GM12878 (cell line): Measurements from ENCODE around the gene NDOR1. TPM values are rescaled to one million over a fixed set of nuclear protein-coding genes. Genes with fewer than 3 reads are reported as not detected.

Experiments
- ATF2 ChIP-seq: IDR thresholded peaks from 2 replicates; pipeline ENCODE4 v1.6.1; 2012; ENCODE audit warnings: low read length, inconsistent platforms
- BACH1 ChIP-seq: fragments of 450-650 bp; IDR thresholded peaks from 2 replicates; pipeline ENCODE4 v1.6.1; 2017; ENCODE audit warnings: mild to moderate bottlenecking, borderline replicate concordance
- BMI1 ChIP-seq: fragments of 450-650 bp; IDR thresholded peaks from 2 replicates; pipeline ENCODE4 v1.6.1; 2016; ENCODE audit warnings: mild to moderate bottlenecking, moderate library complexity, borderline replicate concordance
- E4F1 ChIP-seq: fragments of 450-650 bp; IDR thresholded peaks from 2 replicates; pipeline ENCODE4 v1.6.1; 2018; ENCODE audit warnings: borderline replicate concordance, mild to moderate bottlenecking; ENCODE audit not compliant: partially characterized antibody
- EED ChIP-seq: sonication (generic); IDR thresholded peaks from 2 replicates; pipeline ENCODE4 v1.6.1; 2016; ENCODE audit warnings: antibody characterized with exemption, low read depth
- FOXM1 ChIP-seq: IDR thresholded peaks from 2 replicates; pipeline ENCODE4 v1.6.1; 2012; ENCODE audit warnings: low read depth, mild to moderate bottlenecking, inconsistent platforms, low read length, moderate library complexity
- GABPA ChIP-seq: IDR thresholded peaks from 2 replicates; pipeline ENCODE4 v1.6.1; 2014; ENCODE audit warnings: antibody characterized with exemption, low read depth, mild to moderate bottlenecking, inconsistent platforms
- HSF1 ChIP-seq: fragments of 150-350 bp; IDR thresholded peaks from 2 replicates; pipeline ENCODE4 v1.6.1; 2014; ENCODE audit warnings: mild to moderate bottlenecking, low read depth, low read length
- IKZF1 ChIP-seq: fragments of 450-650 bp; conservative IDR thresholded peaks from 2 replicates; pipeline ENCODE4 v1.6.1; 2017; ENCODE audit warnings: antibody characterized with exemption, mild to moderate bottlenecking
- IRF5 ChIP-seq: fragments of 450-650 bp; IDR thresholded peaks from 2 replicates; pipeline ENCODE4 v1.6.1; 2017; ENCODE audit warnings: borderline replicate concordance
- KLF5 ChIP-seq: fragments of 450-650 bp; IDR thresholded peaks from 2 replicates; pipeline ENCODE4 v1.6.1; 2014; ENCODE audit warnings: mild to moderate bottlenecking; ENCODE audit not compliant: partially characterized antibody
- NFYB ChIP-seq: IDR thresholded peaks from 2 replicates; pipeline ENCODE4 v1.6.1; 2011; ENCODE audit warnings: low read depth, mild to moderate bottlenecking, low read length, improper control_type of control experiment, moderate library complexity; ENCODE audit not compliant: insufficient read depth
- NKRF ChIP-seq: fragments of 450-650 bp; conservative IDR thresholded peaks from 2 replicates; pipeline ENCODE4 v1.6.1; 2017; ENCODE audit warnings: mild to moderate bottlenecking, moderate library complexity
- PKNOX1 ChIP-seq: fragments of 450-650 bp; IDR thresholded peaks from 2 replicates; pipeline ENCODE4 v1.6.1; 2016; ENCODE audit warnings: mild to moderate bottlenecking
- RELA ChIP-seq: fragments of 450-650 bp; IDR thresholded peaks from 2 replicates; pipeline ENCODE4 v1.8.0; 2014; ENCODE audit warnings: borderline replicate concordance; ENCODE audit not compliant: partially characterized antibody
- RUNX3 ChIP-seq: IDR thresholded peaks from 2 replicates; pipeline ENCODE4 v1.6.1; 2012; ENCODE audit warnings: low read length, inconsistent platforms
- YY1 ChIP-seq: IDR thresholded peaks from 2 replicates; pipeline ENCODE4 v1.6.1; 2011; ENCODE audit warnings: low read depth, mild to moderate bottlenecking, low read length
- ZNF274 ChIP-seq: IDR thresholded peaks from one replicate; pipeline ENCODE4 v1.8.0; 2011; ENCODE audit not compliant: insufficient read length, insufficient read depth
- ZNF384 ChIP-seq: IDR thresholded peaks from 2 replicates; pipeline ENCODE4 v1.6.1; 2012; ENCODE audit warnings: low read depth, mild to moderate bottlenecking, low read length, improper control_type of control experiment, borderline replicate concordance
- ZZZ3 ChIP-seq: IDR thresholded peaks from 2 replicates; pipeline ENCODE4 v1.6.1; 2011; ENCODE audit warnings: low read depth; ENCODE audit not compliant: control insufficient read depth, insufficient read length
- polyA plus RNA-seq, 11 experiments: library from polyadenylated mRNA; depleted of rRNA in 4 of 11; unstranded in 6 of 11; stranded (reverse) in 5 of 11; fragments of >200 nt; fragmentation: Nextera tagmentation in 4 of 11; fragmentation: Illumina TruSeq in 1 of 11; extraction: Ambion mirVana in 4 of 11; extraction: Trizol in 1 of 11; gene quantifications; 1 replicate in 1 of 11; 2 replicates in 10 of 11; pipeline versions ENCODE4 v1.2.1 to v1.2.3, GENCODE V29; 2011 to 2016; ENCODE audit warnings: inconsistent platforms in 2 of 11, missing spikeins in 2 of 11, low read depth in 1 of 11
- total RNA-seq, 4 experiments: library from RNA; depleted of rRNA in 3 of 4; stranded (reverse); fragments of >200 nt in 3 of 4; fragmentation: Illumina TruSeq in 1 of 4; extraction: Trizol in 1 of 4; gene quantifications; 2 replicates each; pipeline versions ENCODE4 v1.2.1 to v1.2.3, GENCODE V29; 2013 to 2021

The NDOR1 gene
- total and polyA plus RNA-seq, 10 of the 15 experiments (the other 5 are each of a cell fraction or from before 2014, with no cell fraction given): 0.04 to 32.9 (median 11.1) TPM

GRCh38 chr9:137254624-137255447 is 49.3 kb downstream of the NDOR1 start, which contains the start of gene NELFB (continued):
- TF ChIP-seq HSF1 (no peak), BMI1 (no peak), ZNF274 (no peak), RUNX3 (no peak; the same call in 1 of the 2 replicates), IKZF1 (peak; percentile 98), BACH1 (peak; percentile 88), ZNF384 (no peak), KLF5 (no peak), PKNOX1 (peak; percentile 39), GABPA (peak; percentile 84), FOXM1 (no peak), ATF2 (no peak), YY1 (peak; percentile 93), IRF5 (no peak), NKRF (peak; percentile 78), E4F1 (no peak), ZZZ3 (no peak), EED (no peak), RELA (peak; percentile 80), NFYB (no peak)
